ENCODE measurements around the gene KCTD16. TPM values are rescaled to one million over a fixed set of nuclear protein-coding genes. Genes with fewer than 3 reads are reported as not detected.

Gene KCTD16
- total and polyA plus RNA-seq, 2 experiments from 2014 or later: 0.02 to 0.76 TPM

DNA sequence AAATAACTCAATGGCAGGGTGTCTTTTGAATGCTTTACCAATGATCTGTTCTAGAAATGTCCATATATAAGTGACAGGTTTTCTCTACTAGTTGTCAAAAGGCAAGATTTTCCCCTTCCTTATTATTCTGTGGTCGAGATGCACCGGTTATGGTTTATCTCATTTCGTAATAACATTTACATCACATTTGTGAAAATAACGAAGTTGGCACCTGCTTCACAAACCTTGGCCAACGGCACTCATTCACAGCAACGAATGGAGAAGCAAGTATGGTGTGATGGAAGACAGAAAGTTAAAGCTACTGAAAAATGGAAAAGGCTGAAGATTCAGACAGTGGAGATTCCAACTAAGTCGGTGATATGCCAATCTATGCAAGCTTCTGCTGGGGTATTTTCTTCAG is 235.8 kb downstream of the KCTD16 start:
- no peak overlapping the region for H3K4me3 Mint-ChIP-seq
- no peak for TF ChIP-seq JUNB (IDR thresholded peaks at IDR 0.05; ENCODE audit: unreplicated experiment)
- TF ChIP-seq CREB1 (CRISPR knock-in tag; IDR thresholded peaks at IDR 0.05; ENCODE audit: low read depth): no peak
- TF ChIP-seq EZH2 (IDR thresholded peaks at IDR 0.05; ENCODE audit: low read depth, unreplicated experiment): no peak
- no peak for TF ChIP-seq STAT1 (IDR thresholded peaks at IDR 0.05; ENCODE audit: unreplicated experiment)
- H3K27ac Mint-ChIP-seq: no peak overlapping the region
- no peak overlapping the region for H3K4me3 ChIP-seq
- H4K20me1 ChIP-seq (replicated peaks; ENCODE audit: insufficient read depth): no peaks in the 10 kb centered on the region
- no peaks in the 10 kb centered on the region for H3K4me1 Mint-ChIP-seq
- no peaks in the 10 kb centered on the region for H3K36me3 ChIP-seq (ENCODE audit: insufficient read depth)
- H3K27me3 ChIP-seq (ENCODE audit: insufficient read depth): no peaks in the 10 kb centered on the region
- H3K27ac ChIP-seq (ENCODE audit: low read depth): no peak overlapping the region
- H3K9me2 ChIP-seq (ENCODE audit: insufficient read depth): no peaks in the 10 kb centered on the region
- H3F3A ChIP-seq (replicated peaks; ENCODE audit: low read depth): no peaks in the 10 kb centered on the region
- ATAC-seq: no peak
- DNase-seq (ENCODE audit: low spot score): no peak
- H3K36me3 Mint-ChIP-seq (ENCODE audit: low read depth): no peaks in the 10 kb centered on the region
- H3K79me2 ChIP-seq (replicated peaks; ENCODE audit: insufficient read depth): no peaks in the 10 kb centered on the region
- H3K4me1 ChIP-seq (ENCODE audit: insufficient read depth): no peaks in the 10 kb centered on the region
- H3K9me3 Mint-ChIP-seq: no peaks in the 10 kb centered on the region; the same call in 2 of the 3 replicates
- H3K4me2 ChIP-seq: no peak overlapping the region
- H3K27me3 Mint-ChIP-seq (ENCODE audit: insufficient read depth, low read depth, poor library complexity): no peaks in the 10 kb centered on the region
- no peak overlapping the region for H2AFZ ChIP-seq

DNA sequence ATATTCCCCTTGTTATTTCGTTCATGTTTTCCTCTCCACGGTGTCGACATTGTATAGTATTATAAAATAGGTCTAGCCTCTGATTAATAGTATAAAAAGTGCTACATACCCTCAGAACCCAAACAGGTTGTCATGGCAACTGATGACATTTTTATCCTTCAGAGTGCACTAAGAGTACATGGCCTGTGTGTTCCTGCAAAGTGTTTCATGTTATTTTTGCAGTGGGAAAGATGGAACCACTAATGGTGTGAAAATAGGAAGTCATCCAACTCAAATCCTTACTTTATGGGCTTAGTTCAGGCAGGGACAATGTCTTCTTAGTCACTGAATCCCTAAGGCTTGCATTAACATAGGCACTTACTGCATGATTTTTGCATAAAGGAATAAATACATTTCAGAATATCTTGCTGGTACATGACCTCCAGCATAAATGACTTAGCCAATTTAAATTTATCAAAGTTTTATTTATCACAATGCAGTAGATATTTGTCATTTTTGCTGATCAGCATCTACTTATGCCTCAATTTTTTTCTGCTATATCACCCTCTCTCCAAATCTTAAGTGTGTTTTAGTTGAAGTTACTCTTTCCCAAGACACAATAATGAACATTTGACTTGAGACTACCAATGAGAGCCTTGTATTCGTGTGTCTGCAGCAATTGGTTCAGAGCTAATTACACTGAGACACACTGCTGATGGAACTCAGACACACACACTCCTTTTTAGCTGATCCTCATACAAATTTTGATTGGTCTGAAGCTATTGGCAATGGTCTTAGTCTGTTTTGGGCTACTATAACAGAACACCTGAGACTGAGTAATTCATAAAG is 243.7 kb downstream of the KCTD16 start:
- H3K36me3 ChIP-seq (ENCODE audit: insufficient read depth): no peaks in the 10 kb centered on the region
- ATAC-seq: no peak
- no peaks in the 10 kb centered on the region for H3K79me2 ChIP-seq (replicated peaks; ENCODE audit: insufficient read depth)
- H3K4me2 ChIP-seq: no peak overlapping the region
- no peak overlapping the region for H3K27ac Mint-ChIP-seq
- H3K4me3 ChIP-seq: no peak overlapping the region
- no peaks in the 10 kb centered on the region for H3K4me1 Mint-ChIP-seq
- H3K4me3 Mint-ChIP-seq: no peak overlapping the region
- peaks cover 5% of the 10 kb centered on the region; the same call in 1 of the 2 replicates for H3K9me2 ChIP-seq (ENCODE audit: insufficient read depth)
- H3F3A ChIP-seq (replicated peaks; ENCODE audit: low read depth): no peaks in the 10 kb centered on the region
- peaks cover 5% of the 10 kb centered on the region; the same call in 1 of the 3 replicates for H3K36me3 Mint-ChIP-seq (ENCODE audit: low read depth)
- TF ChIP-seq ZNF114 (CRISPR knock-in tag; IDR thresholded peaks at IDR 0.05): no peak
- no peak for TF ChIP-seq NANOG (IDR thresholded peaks at IDR 0.05; ENCODE audit: borderline replicate concordance)
- TF ChIP-seq EZH2 (IDR thresholded peaks at IDR 0.05; ENCODE audit: low read depth, unreplicated experiment): no peak
- no peak for TF ChIP-seq POLR2AphosphoS5 (IDR thresholded peaks at IDR 0.05; ENCODE audit: low read depth)
- no peaks in the 10 kb centered on the region for H3K4me1 ChIP-seq (ENCODE audit: insufficient read depth)
- no peak overlapping the region for H2AFZ ChIP-seq
- no peak for DNase-seq (ENCODE audit: low spot score)
- H3K9me3 Mint-ChIP-seq: peaks cover 4% of the 10 kb centered on the region; the same call in 2 of the 3 replicates
- no peaks in the 10 kb centered on the region for H3K27me3 ChIP-seq (ENCODE audit: insufficient read depth)
- no peaks in the 10 kb centered on the region for H3K27me3 Mint-ChIP-seq (ENCODE audit: insufficient read depth, low read depth, poor library complexity)
- no peak overlapping the region for H3K27ac ChIP-seq (ENCODE audit: low read depth)
- no peaks in the 10 kb centered on the region for H4K20me1 ChIP-seq (replicated peaks; ENCODE audit: insufficient read depth)

DNA sequence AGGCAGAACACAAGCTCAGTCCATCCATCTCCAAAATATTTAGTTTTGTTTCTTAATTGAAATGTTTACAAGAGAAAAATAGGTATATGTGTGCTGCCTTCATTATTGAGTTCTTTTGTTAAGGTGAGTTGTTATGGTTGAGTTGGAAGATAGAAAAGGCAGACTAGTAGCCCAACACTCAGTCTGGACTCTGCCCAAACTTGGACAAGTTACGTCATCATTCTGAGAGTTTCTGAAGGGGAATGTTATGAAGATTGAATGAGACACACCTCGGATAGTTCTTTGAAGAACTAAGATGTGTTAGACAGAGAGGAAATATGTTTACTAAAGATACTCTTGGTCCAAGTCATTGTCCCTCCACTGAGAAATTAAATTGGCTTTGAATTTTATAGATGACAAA is 245.5 kb downstream of the KCTD16 start:
- Mint-ChIP-seq H3K27me3 (ENCODE audit: insufficient read depth, low read depth, poor library complexity) (no peaks in the 10 kb centered on the region), H3K27ac (no peak overlapping the region)
- no peaks in the 10 kb centered on the region for H3K79me2 ChIP-seq (replicated peaks; ENCODE audit: insufficient read depth)
- TF ChIP-seq EZH2 (IDR thresholded peaks at IDR 0.05; ENCODE audit: low read depth, unreplicated experiment): no peak
- TF ChIP-seq ZNF331 (CRISPR knock-in tag; IDR thresholded peaks at IDR 0.05; ENCODE audit: low read depth): no peak
- no peak for TF ChIP-seq JUNB (IDR thresholded peaks at IDR 0.05; ENCODE audit: unreplicated experiment)
- no peak for TF ChIP-seq CREB1 (CRISPR knock-in tag; IDR thresholded peaks at IDR 0.05; ENCODE audit: low read depth)
- TF ChIP-seq, protein P1, sequence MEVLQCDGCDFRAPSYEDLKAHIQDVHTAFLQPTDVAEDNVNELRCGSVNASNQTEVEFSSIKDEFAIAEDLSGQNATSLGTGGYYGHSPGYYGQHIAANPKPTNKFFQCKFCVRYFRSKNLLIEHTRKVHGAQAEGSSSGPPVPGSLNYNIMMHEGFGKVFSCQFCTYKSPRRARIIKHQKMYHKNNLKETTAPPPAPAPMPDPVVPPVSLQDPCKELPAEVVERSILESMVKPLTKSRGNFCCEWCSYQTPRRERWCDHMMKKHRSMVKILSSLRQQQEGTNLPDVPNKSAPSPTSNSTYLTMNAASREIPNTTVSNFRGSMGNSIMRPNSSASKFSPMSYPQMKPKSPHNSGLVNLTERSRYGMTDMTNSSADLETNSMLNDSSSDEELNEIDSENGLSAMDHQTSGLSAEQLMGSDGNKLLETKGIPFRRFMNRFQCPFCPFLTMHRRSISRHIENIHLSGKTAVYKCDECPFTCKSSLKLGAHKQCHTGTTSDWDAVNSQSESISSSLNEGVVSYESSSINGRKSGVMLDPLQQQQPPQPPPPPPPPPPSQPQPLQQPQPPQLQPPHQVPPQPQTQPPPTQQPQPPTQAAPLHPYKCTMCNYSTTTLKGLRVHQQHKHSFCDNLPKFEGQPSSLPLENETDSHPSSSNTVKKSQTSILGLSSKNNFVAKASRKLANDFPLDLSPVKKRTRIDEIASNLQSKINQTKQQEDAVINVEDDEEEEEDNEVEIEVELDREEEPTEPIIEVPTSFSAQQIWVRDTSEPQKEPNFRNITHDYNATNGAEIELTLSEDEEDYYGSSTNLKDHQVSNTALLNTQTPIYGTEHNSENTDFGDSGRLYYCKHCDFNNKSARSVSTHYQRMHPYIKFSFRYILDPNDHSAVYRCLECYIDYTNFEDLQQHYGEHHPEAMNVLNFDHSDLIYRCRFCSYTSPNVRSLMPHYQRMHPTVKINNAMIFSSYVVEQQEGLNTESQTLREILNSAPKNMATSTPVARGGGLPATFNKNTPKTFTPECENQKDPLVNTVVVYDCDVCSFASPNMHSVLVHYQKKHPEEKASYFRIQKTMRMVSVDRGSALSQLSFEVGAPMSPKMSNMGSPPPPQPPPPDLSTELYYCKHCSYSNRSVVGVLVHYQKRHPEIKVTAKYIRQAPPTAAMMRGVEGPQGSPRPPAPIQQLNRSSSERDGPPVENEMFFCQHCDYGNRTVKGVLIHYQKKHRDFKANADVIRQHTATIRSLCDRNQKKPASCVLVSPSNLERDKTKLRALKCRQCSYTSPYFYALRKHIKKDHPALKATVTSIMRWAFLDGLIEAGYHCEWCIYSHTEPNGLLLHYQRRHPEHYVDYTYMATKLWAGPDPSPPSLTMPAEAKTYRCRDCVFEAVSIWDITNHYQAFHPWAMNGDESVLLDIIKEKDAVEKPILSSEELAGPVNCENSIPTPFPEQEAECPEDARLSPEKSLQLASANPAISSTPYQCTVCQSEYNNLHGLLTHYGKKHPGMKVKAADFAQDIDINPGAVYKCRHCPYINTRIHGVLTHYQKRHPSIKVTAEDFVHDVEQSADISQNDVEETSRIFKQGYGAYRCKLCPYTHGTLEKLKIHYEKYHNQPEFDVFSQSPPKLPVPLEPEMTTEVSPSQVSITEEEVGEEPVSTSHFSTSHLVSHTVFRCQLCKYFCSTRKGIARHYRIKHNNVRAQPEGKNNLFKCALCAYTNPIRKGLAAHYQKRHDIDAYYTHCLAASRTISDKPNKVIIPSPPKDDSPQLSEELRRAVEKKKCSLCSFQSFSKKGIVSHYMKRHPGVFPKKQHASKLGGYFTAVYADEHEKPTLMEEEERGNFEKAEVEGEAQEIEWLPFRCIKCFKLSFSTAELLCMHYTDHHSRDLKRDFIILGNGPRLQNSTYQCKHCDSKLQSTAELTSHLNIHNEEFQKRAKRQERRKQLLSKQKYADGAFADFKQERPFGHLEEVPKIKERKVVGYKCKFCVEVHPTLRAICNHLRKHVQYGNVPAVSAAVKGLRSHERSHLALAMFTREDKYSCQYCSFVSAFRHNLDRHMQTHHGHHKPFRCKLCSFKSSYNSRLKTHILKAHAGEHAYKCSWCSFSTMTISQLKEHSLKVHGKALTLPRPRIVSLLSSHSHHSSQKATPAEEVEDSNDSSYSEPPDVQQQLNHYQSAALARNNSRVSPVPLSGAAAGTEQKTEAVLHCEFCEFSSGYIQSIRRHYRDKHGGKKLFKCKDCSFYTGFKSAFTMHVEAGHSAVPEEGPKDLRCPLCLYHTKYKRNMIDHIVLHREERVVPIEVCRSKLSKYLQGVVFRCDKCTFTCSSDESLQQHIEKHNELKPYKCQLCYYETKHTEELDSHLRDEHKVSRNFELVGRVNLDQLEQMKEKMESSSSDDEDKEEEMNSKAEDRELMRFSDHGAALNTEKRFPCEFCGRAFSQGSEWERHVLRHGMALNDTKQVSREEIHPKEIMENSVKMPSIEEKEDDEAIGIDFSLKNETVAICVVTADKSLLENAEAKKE (CRISPR knock-in tag; IDR thresholded peaks at IDR 0.05): no peak

More for the DNA sequence above, 245.5 kb downstream of the KCTD16 start:
- Histone ChIP-seq H3K27me3 (ENCODE audit: insufficient read depth) (no peaks in the 10 kb centered on the region), H3K9me2 (ENCODE audit: insufficient read depth) (peaks cover 5% of the 10 kb centered on the region; the same call in 1 of the 2 replicates), H3K4me1 (ENCODE audit: insufficient read depth) (no peaks in the 10 kb centered on the region), H3K27ac (ENCODE audit: low read depth) (no peak overlapping the region), H3F3A (replicated peaks; ENCODE audit: low read depth) (no peaks in the 10 kb centered on the region), H3K4me2 (no peak overlapping the region), H3K36me3 (ENCODE audit: insufficient read depth) (no peaks in the 10 kb centered on the region), H2AFZ (no peak overlapping the region), H3K4me3 (no peak overlapping the region), H4K20me1 (replicated peaks; ENCODE audit: insufficient read depth) (no peaks in the 10 kb centered on the region)
- Mint-ChIP-seq H3K4me1 (0 out of 3 replicates have a peak, but pooled peaks cover under 1% of the 10 kb centered on the region), H3K9me3 (peaks cover 4% of the 10 kb centered on the region; the same call in 2 of the 3 replicates), H3K4me3 (no peak overlapping the region), H3K36me3 (ENCODE audit: low read depth) (peaks cover 5% of the 10 kb centered on the region; the same call in 1 of the 3 replicates)
- no peak for DNase-seq (ENCODE audit: low spot score)
- ATAC-seq: no peak
